Smooth muscle cell (in vitro differentiated cells): ENCODE data around the gene LRRC49. TPM values are rescaled to one million over a fixed set of nuclear protein-coding genes. Genes with fewer than 3 reads are reported as not detected.

Experiments
- DNase-seq: peaks from one replicate; lab custom pipeline; 2025; ENCODE audit not compliant: unreplicated experiment; lab: John Stamatoyannopoulos, UW
- H2AFZ ChIP-seq: fragments of 200-600 bp; sonication (generic); 2 replicates; pipeline ENCODE4 v1.6.0; 2016; ENCODE audit warnings: antibody characterized with exemption, low read depth, mild to moderate bottlenecking
- H3F3A ChIP-seq: fragments of 200-600 bp; sonication (generic); 2 replicates; pipeline ENCODE4 v1.6.0; 2017; ENCODE audit warnings: antibody characterized with exemption, low read depth
- H3K27ac ChIP-seq: fragments of 200-600 bp; sonication (generic); 2 replicates; pipeline ENCODE4 v1.5.1; 2016; ENCODE audit warnings: low read depth, mild to moderate bottlenecking
- H3K27me3 ChIP-seq: fragments of 200-600 bp; sonication (generic); 2 replicates; pipeline ENCODE4 v1.6.1; 2016; ENCODE audit warnings: low read depth, mild to moderate bottlenecking
- H3K36me3 ChIP-seq: fragments of 200-600 bp; sonication (generic); 2 replicates; pipeline ENCODE4 v1.5.1; 2016; ENCODE audit warnings: low read depth
- H3K4me1 ChIP-seq: fragments of 200-600 bp; sonication (generic); 2 replicates; pipeline ENCODE4 v1.5.1; 2016; ENCODE audit warnings: low read depth
- H3K4me2 ChIP-seq: fragments of 200-600 bp; sonication (generic); 2 replicates; pipeline ENCODE4 v1.6.0; 2016; ENCODE audit warnings: mild to moderate bottlenecking
- H3K4me3 ChIP-seq: fragments of 200-600 bp; sonication (generic); 2 replicates; pipeline ENCODE4 v1.5.1; 2016; ENCODE audit warnings: mild to moderate bottlenecking
- H3K79me2 ChIP-seq: fragments of 200-600 bp; sonication (generic); 2 replicates; pipeline ENCODE4 v1.6.0; 2016; ENCODE audit warnings: low read depth, mild to moderate bottlenecking
- H3K9ac ChIP-seq: fragments of 200-600 bp; sonication (generic); 2 replicates; pipeline ENCODE4 v1.6.0; 2016; ENCODE audit warnings: low read depth
- H3K9me3 ChIP-seq: fragments of 200-600 bp; sonication (generic); replicated peaks from 2 replicates; pipeline ENCODE4 v1.5.1; 2016; ENCODE audit warnings: low read depth
- H4K20me1 ChIP-seq: fragments of 200-600 bp; sonication (generic); 2 replicates; pipeline ENCODE4 v1.6.0; 2016; ENCODE audit warnings: low read depth
- CTCF ChIP-seq: fragments of 200-600 bp; sonication (generic); IDR thresholded peaks from 2 replicates; pipeline ENCODE4 v1.5.1; 2017; ENCODE audit warnings: borderline replicate concordance, mild to moderate bottlenecking, antibody characterized with exemption; ENCODE audit not compliant: insufficient read depth, poor library complexity, severe bottlenecking
- WGBS: methylation state at CpG from one replicate; pipeline ENCODE4 v1.1.7; 2016; ENCODE audit warnings: low lambda C conversion rate; 5-methylcytosine and 5-hydroxymethylcytosine counted together
- polyA plus RNA-seq: library from polyadenylated mRNA; unstranded; fragments of >200 nt; fragmentation: Nextera tagmentation; extraction: Ambion mirVana; gene quantifications from 2 replicates; pipeline ENCODE4 v1.2.1, GENCODE V29; 2016
- total RNA-seq: library from RNA; depleted of rRNA; stranded (reverse); fragments of >200 nt; gene quantifications from 2 replicates; pipeline ENCODE4 v1.2.3, GENCODE V29; 2014

Gene LRRC49
- total and polyA plus RNA-seq, 2 experiments from 2014 or later, result 3.1 to 8.3 TPM

- Histone ChIP-seq H3K4me2 (no peak overlapping the region), H3K9me3 (no peaks in the 10 kb centered on the region), H3K4me1 (no peaks in the 10 kb centered on the region), H3K9ac (no peak overlapping the region), H2AFZ (no peak overlapping the region), H3F3A (no peaks in the 10 kb centered on the region), H3K27ac (no peak overlapping the region), H3K4me3 (no peak overlapping the region), H3K36me3 (peaks cover 16% of the 10 kb centered on the region), H3K27me3 (no peaks in the 10 kb centered on the region), H3K79me2 (no peaks in the 10 kb centered on the region), H4K20me1 (no peaks in the 10 kb centered on the region)
- WGBS, result 96% methylated on average over 5 of the region's 5 CpGs
- DNase-seq, result no peak
- TF ChIP-seq CTCF, result peak; percentile 23
Observed at GRCh38 chr15:70907784-70908471, 15.3 kb downstream of the LRRC49 start.

- no peaks in the 10 kb centered on the region for H3K27me3 ChIP-seq
- H3K36me3 ChIP-seq, result peaks cover 13% of the 10 kb centered on the region
- H2AFZ ChIP-seq, result no peak overlapping the region
- H3F3A ChIP-seq, result no peaks in the 10 kb centered on the region
- H3K27ac ChIP-seq, result no peak overlapping the region
- no peaks in the 10 kb centered on the region for H3K79me2 ChIP-seq
- no peak for TF ChIP-seq CTCF
- H3K9ac ChIP-seq, result no peak overlapping the region
- no peak overlapping the region for H3K4me3 ChIP-seq
- H3K4me1 ChIP-seq, result no peaks in the 10 kb centered on the region
- H3K9me3 ChIP-seq, result no peaks in the 10 kb centered on the region
- no peak overlapping the region for H3K4me2 ChIP-seq
- H4K20me1 ChIP-seq, result no peaks in the 10 kb centered on the region
- WGBS, result 86% methylated on average over 1 of the region's 1 CpG
- no peak for DNase-seq
Observed at GRCh38 chr15:70910958-70911357, 18.3 kb downstream of the LRRC49 start.

- no peak for DNase-seq
- H3K27ac ChIP-seq, result no peak overlapping the region
- H3K9ac ChIP-seq, result no peak overlapping the region
- H3F3A ChIP-seq, result no peaks in the 10 kb centered on the region
- no peak overlapping the region for H3K4me2 ChIP-seq
- H4K20me1 ChIP-seq, result no peaks in the 10 kb centered on the region
- H3K36me3 ChIP-seq, result peaks cover 12% of the 10 kb centered on the region
- H3K9me3 ChIP-seq, result no peaks in the 10 kb centered on the region
- no peaks in the 10 kb centered on the region for H3K27me3 ChIP-seq
- no peak overlapping the region for H2AFZ ChIP-seq
- no peaks in the 10 kb centered on the region for H3K79me2 ChIP-seq
- 32% methylated on average over 1 of the region's 1 CpG for WGBS
- H3K4me1 ChIP-seq, result no peaks in the 10 kb centered on the region
- H3K4me3 ChIP-seq, result no peak overlapping the region
- TF ChIP-seq CTCF, result no peak
Observed at GRCh38 chr15:70912187-70912586, 19.6 kb downstream of the LRRC49 start.

GRCh38 chr15:70916531-70916930 lies 23.9 kb downstream of the LRRC49 start:
- no peaks in the 10 kb centered on the region for H4K20me1 ChIP-seq
- H3K9ac ChIP-seq, result no peak overlapping the region
- no peak overlapping the region for H3K4me3 ChIP-seq
- no peaks in the 10 kb centered on the region for H3K9me3 ChIP-seq
- no peaks in the 10 kb centered on the region for H3K4me1 ChIP-seq
- H3K79me2 ChIP-seq, result no peaks in the 10 kb centered on the region
- no peak for TF ChIP-seq CTCF
- DNase-seq, result no peak
- H3K27ac ChIP-seq, result no peak overlapping the region
- WGBS, result 89% methylated on average over 10 of the region's 10 CpGs
- H3K36me3 ChIP-seq, result no peaks in the 10 kb centered on the region
- H3F3A ChIP-seq, result no peaks in the 10 kb centered on the region
- H2AFZ ChIP-seq, result no peak overlapping the region
- no peaks in the 10 kb centered on the region for H3K27me3 ChIP-seq
- H3K4me2 ChIP-seq, result no peak overlapping the region
